Measurements from ENCODE around the gene NR2F1-AS1. TPM values are rescaled to one million over a fixed set of nuclear protein-coding genes. Genes with fewer than 3 reads are reported as not detected.

NR2F1-AS1 gene
- total and polyA plus RNA-seq, 2 of the 4 experiments (the other 2 are of a cell fraction), result 12.5 to 12.8 TPM

DNA sequence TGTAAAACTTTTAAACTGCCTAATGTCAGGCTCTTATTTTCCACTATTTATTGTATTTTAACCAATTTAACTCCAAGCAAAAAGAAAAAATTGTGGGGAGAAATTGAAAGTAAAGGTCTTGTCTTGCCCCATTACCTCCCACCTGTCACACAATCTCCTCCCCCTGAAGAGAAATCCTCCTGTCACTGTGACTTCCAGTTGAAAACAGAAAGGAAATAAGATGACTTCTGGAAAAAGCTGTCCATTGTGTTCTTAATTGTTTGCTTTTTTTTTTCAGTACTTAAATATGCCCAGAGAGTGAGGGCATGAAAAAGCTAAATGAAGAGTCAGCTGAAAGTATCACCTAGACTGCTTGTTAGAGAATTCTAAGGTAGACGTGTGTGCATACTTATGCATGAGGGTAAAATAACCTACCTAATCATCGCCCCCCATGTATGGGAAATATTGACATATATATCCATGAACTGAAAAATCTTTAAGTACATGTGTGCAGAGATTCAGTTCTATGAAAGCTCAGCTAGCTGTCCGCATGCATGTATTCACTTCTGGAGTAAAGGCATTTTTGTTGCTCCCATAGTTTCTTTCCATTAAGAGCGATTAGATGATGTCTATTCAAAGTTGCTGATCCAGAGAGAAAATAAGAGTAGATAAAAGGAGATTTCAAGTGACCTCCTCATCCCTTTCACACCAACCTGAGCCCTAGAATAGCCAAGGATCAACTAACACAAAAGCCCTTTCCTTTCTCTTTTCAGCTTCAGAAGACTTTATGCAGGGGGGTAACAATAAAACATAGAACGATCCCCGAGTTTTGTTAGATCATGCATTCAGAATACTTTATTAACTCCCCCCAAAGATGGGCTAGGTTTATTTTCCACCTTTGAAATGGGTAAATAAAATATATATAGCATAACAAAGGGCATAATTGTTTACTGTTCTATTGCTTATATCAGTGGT, 5.3 kb downstream of the NR2F1-AS1 start (continued):
- TF ChIP-seq POLR2A (IDR thresholded peaks at IDR 0.05; ENCODE audit: low read depth, low read length), result no peak

DNA sequence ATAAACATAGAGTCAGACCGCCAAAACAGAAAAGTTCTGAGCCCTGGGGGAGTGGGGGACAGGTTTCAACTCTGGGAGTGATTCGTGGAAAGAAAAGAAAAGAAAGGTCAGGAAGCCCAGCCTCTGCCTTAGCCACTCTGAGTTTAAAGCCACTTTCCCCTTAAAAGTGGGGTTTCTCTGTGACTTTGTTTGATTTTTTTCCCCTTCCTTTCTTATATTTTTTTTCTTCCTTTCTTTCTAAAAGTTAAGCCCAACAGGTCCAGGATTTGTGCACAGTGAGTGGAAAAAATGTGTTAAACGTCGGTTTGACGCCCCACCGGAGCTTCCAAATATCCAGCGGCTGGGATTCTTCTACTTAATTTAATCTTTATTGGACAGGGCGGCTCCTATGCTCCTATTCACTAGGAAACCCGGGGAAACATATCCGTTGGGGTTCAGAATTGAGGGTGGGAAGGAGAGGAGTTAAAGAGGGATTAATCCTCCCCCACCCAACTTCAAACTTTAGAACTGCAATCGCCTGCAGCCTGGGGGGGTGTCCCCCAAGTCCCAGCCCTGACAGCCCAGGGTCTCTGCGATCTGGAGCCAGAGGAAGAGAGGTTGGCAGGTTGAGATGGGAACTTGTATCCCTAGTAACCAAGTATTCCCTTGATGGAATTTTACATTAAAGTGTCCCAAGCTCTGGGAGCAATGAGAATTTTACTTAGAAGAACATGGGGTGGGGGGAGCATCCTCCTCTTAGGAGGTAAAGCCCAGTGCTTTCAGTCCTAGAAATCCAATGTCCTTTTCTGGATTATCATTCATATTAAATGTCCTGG, 6.3 kb downstream of the NR2F1-AS1 start:
- BruUV-seq (replicated peaks), result no TSS peak
- Histone ChIP-seq H4K8ac (ENCODE audit: low read depth in 2 of 2, low read length in 2 of 2) (peak overlapping the region; percentile 3 to 27; a peak in 1 of 4 replicates), H3K36me3 (ENCODE audit: control insufficient read depth, insufficient read depth, low read length) (peaks cover 23% of the 10 kb centered on the region), H2AK9ac (replicated peaks; ENCODE audit: low read depth, low read length, poor library complexity) (peak overlapping the region; percentile 26), H3K9me3 (ENCODE audit: control insufficient read depth, insufficient read depth, low read length) (no peaks in the 10 kb centered on the region), H3K9ac (ENCODE audit: low read depth, low read length) (peak overlapping the region; percentile 60), H2BK120ac (ENCODE audit: low read depth, low read length) (peak overlapping the region; percentile 13), H3K9me1 (ENCODE audit: insufficient read depth, low read length) (no peaks in the 10 kb centered on the region), H2BK5ac (ENCODE audit: low read depth, low read length, poor library complexity, severe bottlenecking) (no peak overlapping the region), H3K4me2 (ENCODE audit: low read depth, low read length) (peak overlapping the region; percentile 69), H2BK20ac (ENCODE audit: low read depth, low read length) (no peak overlapping the region; the same call in 1 of the 2 replicates), H2AFZ (replicated peaks; ENCODE audit: low read length, poor library complexity) (no peak overlapping the region), H4K20me1 (ENCODE audit: insufficient read depth, low read length) (no peaks in the 10 kb centered on the region), H3K23ac (ENCODE audit: low read depth, low read length) (peak overlapping the region; percentile 55; the same call in 1 of the 2 replicates), H3K27me3 (ENCODE audit: control insufficient read depth, insufficient read depth, low read length) (no peaks in the 10 kb centered on the region), H3K4me1 (ENCODE audit: control insufficient read depth, insufficient read depth, low read length) (peaks cover 16% of the 10 kb centered on the region), H2AK5ac (ENCODE audit: low read depth, low read length) (no peak overlapping the region), H2BK15ac (ENCODE audit: low read depth, low read length) (no peak overlapping the region; the same call in 2 of the 3 replicates), H3K4me3 (ENCODE audit: insufficient read depth, low read depth, low read length) (no peak overlapping the region), H3K79me1 (ENCODE audit: low read depth in 1 of 2, low read length in 2 of 2) (peaks cover 27 to 65% of the 10 kb centered on the region in 2 experiments), H3K4ac (ENCODE audit: low read depth, low read length) (0 out of 2 replicates have a peak overlapping the region, but pooled peaks have one; percentile 3), H3K27ac (ENCODE audit: insufficient read depth, low read length) (peak overlapping the region; percentile 29; the same call in 1 of the 2 replicates), H4K5ac (ENCODE audit: low read depth, low read length) (peak overlapping the region; percentile 47), H4K91ac (ENCODE audit: insufficient read depth, low read depth, low read length) (no peak overlapping the region), H3K14ac (replicated peaks; ENCODE audit: low read depth, low read length) (peak overlapping the region; percentile 33), H3K18ac (ENCODE audit: low read depth, low read length) (peak overlapping the region; percentile 58), H3K56ac (ENCODE audit: extremely low read depth, insufficient read depth, low read length) (no peak overlapping the region; the same call in 1 of the 2 replicates)
- ChIA-PET CTCF (no interaction called here), POLR2A (ENCODE audit: unreplicated experiment) (interaction anchor here (0.7 kb wide), 1 partner anchor 772 kb away, joined by 8 read pairs; no protein-coding TSS in a partner anchor)
- DNase-seq (no peak), ATAC-seq (ENCODE audit: low read depth) (no peak)
- no CpG with 5 or more reads among the region's 12 CpGs for WGBS, 2 experiments (ENCODE audit: extremely low coverage in 2 of 2, insufficient read length in 1 of 2)
- intact Hi-C loops (cut with micrococcal nuclease), result loop anchor here (2.0 to 5.0 kb wide), 2 partner anchors 72 to 737 kb away; no protein-coding TSS in a partner anchor
- in situ Hi-C loops (cut with MboI; ENCODE audit: low sequenced_read_pairs), result loop anchor here (10.0 to 25.0 kb wide), 5 partner anchors 490 to 1262 kb away; no protein-coding TSS in a partner anchor
- dilution Hi-C loops (cut with HindIII; ENCODE audit: low sequenced_read_pairs, unreplicated experiment), result no loop called here
- TF ChIP-seq NFE2L2 (IDR thresholded peaks at IDR 0.05; ENCODE audit: low read depth, low read length) (no peak), MAZ (IDR thresholded peaks at IDR 0.05; ENCODE audit: borderline replicate concordance, low read depth, low read length) (no peak), SMC3 (IDR thresholded peaks at IDR 0.05; ENCODE audit: low read depth, low read length) (no peak), CEBPB (IDR thresholded peaks at IDR 0.05; ENCODE audit: low read depth, low read length) (no peak), RCOR1 (IDR thresholded peaks at IDR 0.05; ENCODE audit: insufficient replicate concordance, low read length) (no peak), RFX5 (IDR thresholded peaks at IDR 0.05; ENCODE audit: low read depth, low read length) (no peak), CHD1 (IDR thresholded peaks at IDR 0.05; ENCODE audit: low read depth, low read length) (no peak), MAFK (IDR thresholded peaks at IDR 0.05; ENCODE audit: low read depth, low read length) (no peak)
- TF ChIP-seq, protein P1, sequence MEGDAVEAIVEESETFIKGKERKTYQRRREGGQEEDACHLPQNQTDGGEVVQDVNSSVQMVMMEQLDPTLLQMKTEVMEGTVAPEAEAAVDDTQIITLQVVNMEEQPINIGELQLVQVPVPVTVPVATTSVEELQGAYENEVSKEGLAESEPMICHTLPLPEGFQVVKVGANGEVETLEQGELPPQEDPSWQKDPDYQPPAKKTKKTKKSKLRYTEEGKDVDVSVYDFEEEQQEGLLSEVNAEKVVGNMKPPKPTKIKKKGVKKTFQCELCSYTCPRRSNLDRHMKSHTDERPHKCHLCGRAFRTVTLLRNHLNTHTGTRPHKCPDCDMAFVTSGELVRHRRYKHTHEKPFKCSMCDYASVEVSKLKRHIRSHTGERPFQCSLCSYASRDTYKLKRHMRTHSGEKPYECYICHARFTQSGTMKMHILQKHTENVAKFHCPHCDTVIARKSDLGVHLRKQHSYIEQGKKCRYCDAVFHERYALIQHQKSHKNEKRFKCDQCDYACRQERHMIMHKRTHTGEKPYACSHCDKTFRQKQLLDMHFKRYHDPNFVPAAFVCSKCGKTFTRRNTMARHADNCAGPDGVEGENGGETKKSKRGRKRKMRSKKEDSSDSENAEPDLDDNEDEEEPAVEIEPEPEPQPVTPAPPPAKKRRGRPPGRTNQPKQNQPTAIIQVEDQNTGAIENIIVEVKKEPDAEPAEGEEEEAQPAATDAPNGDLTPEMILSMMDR (conservative IDR thresholded peaks at IDR 0.05; ENCODE audit: low read depth, low read length), result no peak

All from IMR-90 (cell line).